Cortex of kidney (tissue), 1 donor: ENCODE data around the gene GABPA.
"Not testable (repeated sequence)": the region's sequence is repeated elsewhere in the genome, so short reads cannot be mapped to it uniquely, and the experiment has no call there.

ENCODE experiments used
- DNase-seq: peaks from one replicate; lab custom pipeline; 2025; lab: John Stamatoyannopoulos, UW

The GABPA gene

GRCh38 chr21:25734904-25735645 lies at the start of gene GABPA, which contains the start of gene ATP5PF:
Gene GABPA, plus strand, starts transcription at chr21:25734972. Its CDS starts 6,627 bp downstream, at chr21:25741599.
Gene ATP5PF, minus strand, starts transcription at chr21:25734904. Its CDS starts 5,110 bp downstream, at chr21:25729794.
- peak; percentile 39 for DNase-seq

GRCh38 chr21:25687787-25688186 lies 47.0 kb upstream of the GABPA start:
- no peak for DNase-seq

GRCh38 chr21:25688275-25689155 lies 46.3 kb upstream of the GABPA start:
- DNase-seq: no peak

- no peak for DNase-seq
Measured at GRCh38 chr21:25689226-25689625, 45.5 kb upstream of the GABPA start.

GRCh38 chr21:25691976-25692375 lies 42.8 kb upstream of the GABPA start:
- no peak for DNase-seq

- DNase-seq: not testable (repeated sequence)
Measured at GRCh38 chr21:25695461-25695860, 39.3 kb upstream of the GABPA start.

- DNase-seq: no peak
Measured at GRCh38 chr21:25700741-25701140, 34.0 kb upstream of the GABPA start.

- DNase-seq: no peak
Measured at GRCh38 chr21:25701529-25701928, 33.2 kb upstream of the GABPA start.

- no peak for DNase-seq
Measured at GRCh38 chr21:25708467-25709065, 26.2 kb upstream of the GABPA start.

GRCh38 chr21:25709684-25710265 lies 25.0 kb upstream of the GABPA start:
- DNase-seq: no peak

GRCh38 chr21:25710550-25710949 lies 24.2 kb upstream of the GABPA start:
- DNase-seq: no peak

GRCh38 chr21:25714066-25714465 lies 20.7 kb upstream of the GABPA start:
- DNase-seq: not testable (repeated sequence)

- DNase-seq: no peak
Measured at GRCh38 chr21:25717491-25718147, 17.2 kb upstream of the GABPA start.

- no peak for DNase-seq
Measured at GRCh38 chr21:25721987-25722386, 12.8 kb upstream of the GABPA start.

GRCh38 chr21:25722631-25723030 lies 12.1 kb upstream of the GABPA start:
- no peak for DNase-seq

GRCh38 chr21:25732091-25732760 lies 2.5 kb upstream of the GABPA start:
- DNase-seq: no peak

GRCh38 chr21:25733859-25734653 lies 716 bp upstream of the GABPA start:
- DNase-seq: no peak

GRCh38 chr21:25734654-25734903 lies 193 bp upstream of the GABPA start:
- no peak for DNase-seq

GRCh38 chr21:25735646-25736597 lies 1.1 kb downstream of the GABPA start:
- DNase-seq: no peak
